GM20431 (cell line): Measurements from ENCODE around the gene RAP2A.

Source experiments
- in situ Hi-C: fragments of 300-500 bp; cut with MseI, MboI; formaldehyde crosslinking; loops from one replicate; pipeline ENCODE4 v1.15.0; 2020; ENCODE audit warnings: low sequenced_read_pairs; ENCODE audit not compliant: unreplicated experiment

Gene RAP2A

DNA sequence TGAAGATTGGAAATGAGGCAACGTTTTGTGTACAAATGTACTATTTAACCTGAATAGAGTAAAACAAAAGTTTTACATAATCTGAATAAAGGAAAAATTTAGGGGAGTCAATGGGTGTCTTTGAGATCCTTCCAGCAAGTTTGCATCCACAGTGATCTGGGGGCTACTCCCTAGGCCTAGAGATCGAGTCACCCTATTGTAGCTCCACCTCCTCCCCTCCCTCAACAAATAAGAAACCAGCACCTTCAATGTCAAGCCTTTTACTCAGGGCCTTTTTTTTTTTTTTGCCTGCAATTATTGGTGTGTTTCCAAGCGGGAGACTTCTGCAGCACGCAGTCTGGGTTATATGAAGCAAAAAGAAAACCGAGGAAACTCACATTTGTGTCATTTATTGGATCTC is 16.3 kb upstream of the RAP2A start:
- in situ Hi-C loops = no loop called here

DNA sequence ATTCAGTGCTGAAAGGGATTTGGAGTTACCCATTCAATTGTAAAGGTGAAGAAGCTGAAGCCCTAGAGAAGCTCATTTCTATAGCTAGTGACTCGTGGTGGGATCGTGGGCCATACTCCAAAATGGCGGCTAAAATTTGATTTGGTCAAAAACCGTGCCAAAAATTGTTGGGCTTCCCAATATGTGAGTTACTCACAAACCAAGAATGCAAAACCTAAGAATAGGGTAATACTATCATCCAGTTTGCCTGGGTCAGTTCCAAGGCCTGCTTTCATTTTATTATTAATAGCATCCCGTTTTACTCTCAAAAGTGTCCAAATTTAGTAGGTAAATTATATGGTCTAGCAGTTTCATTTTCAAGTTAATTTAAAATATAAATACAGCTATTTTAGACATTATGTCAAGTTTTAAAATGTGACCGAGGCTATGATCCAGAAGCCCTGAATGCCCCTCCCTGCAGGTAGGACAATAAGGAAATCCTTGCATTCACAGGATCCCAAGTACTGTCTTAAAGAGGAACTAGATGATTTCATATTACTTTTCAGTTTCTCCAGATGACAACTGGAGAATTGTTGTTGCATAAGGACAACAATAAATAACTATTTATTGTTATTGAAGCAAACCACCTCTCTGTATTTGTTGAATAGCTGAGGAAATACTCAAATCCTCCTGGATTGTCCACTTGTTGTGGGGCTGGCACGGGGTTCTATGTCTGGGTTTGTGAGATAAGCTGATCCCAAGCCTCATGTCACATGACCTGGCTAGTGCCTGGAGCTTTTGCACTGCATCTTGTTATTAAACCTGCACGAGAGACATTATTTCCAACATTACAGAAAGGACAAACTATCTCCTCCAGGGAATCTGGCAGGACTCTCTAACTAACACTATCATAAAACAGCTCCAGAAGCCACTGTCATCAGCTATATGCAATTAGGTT is 11.6 kb upstream of the RAP2A start:
- in situ Hi-C loops = no loop called here

DNA sequence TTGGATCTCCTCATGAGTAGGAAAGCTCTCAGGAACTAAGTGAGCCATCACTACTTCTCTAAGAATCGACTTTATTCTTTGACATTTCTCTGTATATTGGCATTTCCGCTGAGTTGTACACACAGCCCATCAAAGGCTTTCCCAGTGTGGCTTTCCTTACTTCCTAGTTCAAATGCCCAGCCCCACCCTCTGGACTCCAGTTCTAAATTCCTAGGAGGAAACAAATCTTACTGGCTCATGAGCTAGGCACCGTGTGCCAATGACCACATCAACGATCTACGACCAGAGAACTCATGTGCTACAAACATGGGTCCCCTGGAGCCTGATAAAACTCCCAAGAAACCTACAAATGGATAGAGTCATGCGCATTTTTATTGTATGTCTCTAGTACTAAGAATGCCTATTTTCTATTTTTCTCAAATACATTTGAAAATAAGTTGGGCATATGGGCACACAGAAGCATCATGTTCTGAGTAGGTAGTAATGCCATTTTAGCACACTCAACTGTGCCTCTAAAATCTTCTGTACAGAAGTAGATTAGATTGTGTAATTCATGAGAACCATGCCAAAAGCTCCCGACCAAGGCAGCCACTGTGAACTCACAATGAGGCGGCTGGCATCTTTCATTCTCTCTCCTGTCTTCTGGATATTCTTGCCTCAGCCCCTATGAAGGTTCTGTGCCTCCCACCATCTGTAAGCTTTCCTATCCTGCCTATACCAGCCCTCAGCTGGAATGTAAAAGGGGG is 10.5 kb upstream of the RAP2A start:
- in situ Hi-C loops = no loop called here

DNA sequence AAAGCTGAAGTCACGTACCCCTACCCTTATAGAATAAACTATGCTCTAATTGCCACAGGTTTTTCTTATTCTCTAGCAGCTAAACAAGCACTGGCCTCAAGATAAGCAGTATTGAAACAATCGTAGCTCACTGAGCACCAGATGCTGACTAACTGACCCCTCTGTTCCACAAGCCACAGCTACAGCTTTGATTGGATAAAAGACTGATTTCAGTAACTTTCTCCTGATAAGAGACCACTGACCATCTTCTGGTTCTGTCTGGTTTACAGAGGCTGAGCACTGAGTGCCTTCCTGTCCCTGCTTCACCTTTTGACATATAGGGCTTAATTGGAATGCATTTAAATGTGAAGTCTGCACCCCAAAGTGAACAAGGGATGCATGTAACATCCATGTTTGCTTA is 8.4 kb upstream of the RAP2A start:
- in situ Hi-C loops = no loop called here

DNA sequence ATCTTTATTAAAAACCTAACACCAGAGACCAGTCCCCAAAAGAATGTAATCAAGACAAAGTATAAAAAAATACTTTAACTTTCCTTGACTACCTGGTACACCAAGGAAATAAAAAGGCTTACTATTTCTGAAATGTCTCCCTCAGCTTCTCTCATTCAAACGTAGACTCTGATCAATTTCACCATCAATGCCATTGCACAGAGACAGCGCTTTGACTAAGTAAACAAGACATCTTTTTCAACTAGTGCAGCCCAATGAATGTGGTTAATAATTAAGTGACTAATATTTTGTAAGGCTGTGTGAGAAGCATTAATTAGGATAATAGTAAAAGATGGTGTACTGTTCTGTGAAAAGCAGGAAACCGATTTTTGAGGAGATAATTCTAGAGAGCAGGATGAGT is 7.3 kb upstream of the RAP2A start:
- in situ Hi-C loops = no loop called here

DNA sequence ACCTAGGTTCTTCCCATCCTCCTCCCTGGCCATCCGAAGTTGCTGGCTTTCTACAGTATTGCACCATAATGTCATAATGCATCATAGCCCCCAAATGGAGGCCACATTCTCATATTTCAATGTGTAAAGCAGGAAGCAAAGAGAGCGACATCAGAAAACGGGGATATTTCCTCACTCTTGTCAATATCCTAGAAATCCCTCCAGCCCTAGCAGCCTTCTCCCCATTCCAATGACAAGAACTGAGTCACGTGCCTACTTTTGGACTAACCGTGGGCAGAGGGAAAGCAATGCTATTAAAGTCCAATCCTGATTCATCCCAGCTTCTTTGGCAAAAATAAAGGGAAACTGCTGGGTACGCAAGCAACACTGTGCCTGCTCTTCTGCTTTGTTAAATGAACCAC is 4.3 kb upstream of the RAP2A start:
- in situ Hi-C loops = no loop called here

DNA sequence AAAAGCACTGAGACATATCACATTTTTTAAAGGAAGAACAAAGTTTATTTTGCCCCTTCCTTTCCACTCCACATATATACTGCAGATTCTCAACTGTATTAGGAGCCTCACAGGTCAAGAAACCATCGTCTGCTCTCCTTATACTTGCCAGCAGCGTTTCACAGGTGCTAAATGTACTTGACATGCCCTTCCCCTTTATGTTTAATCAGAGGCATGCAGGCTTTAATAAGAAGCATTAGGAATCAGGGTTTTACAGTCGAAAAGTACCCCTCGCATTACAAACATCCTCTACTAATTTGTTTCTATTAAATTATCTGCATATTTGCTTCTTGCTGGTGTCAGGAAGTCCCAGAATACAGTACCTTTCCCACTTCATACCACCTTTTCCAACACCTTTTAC is 3.7 kb upstream of the RAP2A start:
- in situ Hi-C loops = no loop called here

DNA sequence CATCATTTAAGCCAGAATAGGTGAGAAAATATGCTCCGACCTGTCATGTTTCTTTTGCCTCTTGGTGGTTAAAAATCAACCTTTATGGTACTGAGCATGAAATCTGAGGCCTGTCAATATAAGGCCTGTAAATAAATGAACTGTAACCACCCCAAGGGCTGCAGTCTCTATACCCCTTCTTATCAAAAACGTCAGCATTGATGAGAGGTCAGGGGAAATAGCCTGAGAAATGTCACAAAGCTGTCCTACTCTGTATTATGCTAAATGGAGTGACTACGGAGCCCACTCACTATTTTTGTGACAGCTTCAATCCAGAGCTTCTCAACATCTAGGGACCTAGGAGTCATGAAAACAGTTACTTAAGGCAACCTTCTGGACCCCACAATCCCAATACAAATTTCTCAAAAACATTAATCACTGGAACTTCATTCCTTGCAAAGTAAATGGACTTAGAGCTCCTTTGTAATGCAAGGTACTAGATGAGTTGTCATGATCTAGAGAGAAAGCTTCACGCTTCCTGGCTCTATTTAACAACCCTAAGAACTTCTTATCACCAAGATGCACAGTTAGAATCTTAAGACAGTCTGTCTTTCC is 2.7 kb upstream of the RAP2A start:
- in situ Hi-C loops = no loop called here

DNA sequence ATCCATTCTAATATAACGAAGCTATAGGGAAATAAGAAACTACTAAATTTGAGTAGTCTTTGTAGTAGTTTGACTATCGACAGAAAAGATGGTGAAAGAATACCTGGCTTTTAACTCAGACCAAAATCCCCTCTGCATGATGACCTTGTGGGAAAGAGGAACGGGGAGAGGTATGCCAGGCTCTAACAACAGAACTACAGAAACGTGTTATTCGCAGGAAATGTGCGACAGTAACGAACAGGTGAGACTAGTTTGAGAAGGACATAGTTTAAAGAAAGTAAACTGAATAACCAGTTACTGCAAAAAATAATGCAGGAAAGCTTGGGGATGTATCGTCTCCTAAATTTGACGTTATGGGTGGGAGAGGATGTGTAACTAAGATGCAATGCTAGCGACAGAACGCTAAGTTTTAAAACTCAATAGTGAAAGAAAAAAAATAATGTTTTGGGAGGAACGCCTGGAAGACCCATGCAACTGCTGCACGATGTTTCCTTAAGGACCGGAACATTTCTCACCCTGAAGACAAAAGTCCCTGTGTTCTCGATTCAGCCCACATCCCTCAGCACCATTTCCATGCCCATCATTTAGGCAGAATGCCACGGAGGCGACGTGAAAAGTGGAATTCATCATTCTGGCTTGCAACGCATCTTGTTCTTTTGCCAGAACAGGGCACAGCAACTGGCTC is 1.6 kb upstream of the RAP2A start:
- in situ Hi-C loops = no loop called here

DNA sequence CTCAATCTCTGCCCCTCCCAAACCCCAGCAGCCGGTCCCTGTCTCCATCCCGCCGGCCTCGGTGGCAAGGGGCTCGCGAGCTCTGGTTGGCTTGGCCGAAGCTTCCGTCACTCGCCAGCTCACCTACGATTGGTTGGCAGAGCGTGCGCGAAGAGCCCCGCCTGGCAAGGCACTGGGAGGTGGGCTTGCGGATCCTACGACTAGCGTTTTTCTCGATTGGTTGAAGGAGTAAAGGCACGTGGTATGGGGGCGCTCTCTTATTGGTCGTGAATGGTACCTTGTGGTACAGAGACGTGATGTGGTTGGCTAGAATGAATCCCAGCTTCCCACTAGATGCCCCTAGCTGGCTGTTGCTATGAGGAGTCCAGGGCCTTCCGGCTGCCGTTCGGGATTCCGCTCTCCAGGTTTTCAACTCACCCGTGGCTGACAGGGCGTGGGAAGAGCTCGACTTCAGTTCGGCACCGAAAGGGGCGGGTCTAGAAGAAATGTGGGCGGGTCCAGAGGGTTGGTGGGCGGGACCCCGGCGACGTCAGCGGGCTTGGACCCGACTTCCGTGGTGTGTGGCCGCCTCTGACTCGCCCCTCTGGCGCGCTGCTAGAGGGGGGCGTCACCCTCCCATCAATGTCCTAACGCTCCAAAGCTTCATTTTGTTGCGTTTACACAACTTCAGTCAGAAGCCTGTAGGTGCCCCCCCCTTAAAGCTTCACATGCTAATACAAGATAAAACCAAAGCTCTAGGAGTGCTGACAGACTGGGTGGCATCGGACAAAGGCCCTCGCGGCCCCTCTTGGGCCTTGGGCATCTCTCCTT is 847 bp upstream of the RAP2A start:
- in situ Hi-C loops = no loop called here

DNA sequence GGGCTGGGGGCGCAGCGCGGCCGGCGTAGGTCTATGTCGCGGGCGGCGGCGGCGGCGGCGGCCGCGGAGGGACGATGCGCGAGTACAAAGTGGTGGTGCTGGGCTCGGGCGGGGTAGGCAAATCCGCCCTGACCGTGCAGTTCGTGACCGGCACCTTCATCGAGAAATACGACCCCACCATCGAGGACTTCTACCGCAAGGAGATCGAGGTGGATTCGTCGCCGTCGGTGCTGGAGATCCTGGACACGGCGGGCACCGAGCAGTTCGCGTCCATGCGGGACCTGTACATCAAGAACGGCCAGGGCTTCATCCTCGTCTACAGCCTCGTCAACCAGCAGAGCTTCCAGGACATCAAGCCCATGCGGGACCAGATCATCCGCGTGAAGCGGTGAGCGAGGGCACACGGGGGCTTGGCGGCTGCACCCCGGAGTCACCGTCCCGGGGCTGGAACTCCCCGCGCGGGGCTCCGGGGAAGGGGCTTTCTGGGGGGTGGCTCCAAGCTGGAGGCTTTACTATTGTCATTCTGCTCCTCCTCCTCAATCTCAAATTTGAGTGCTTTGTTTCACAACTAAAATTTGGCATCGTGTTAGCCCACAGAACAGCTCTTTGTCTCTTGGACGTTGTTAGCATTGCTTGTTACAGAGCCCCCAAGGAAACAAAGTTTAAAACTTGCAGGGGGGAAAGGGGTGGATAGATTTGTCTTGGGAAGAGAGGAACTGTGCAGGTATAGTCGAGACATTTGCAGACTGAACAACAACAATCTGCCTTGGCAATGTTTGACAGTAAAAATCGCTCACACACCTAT is 630 bp downstream of the RAP2A start:
- in situ Hi-C loops = no loop called here

DNA sequence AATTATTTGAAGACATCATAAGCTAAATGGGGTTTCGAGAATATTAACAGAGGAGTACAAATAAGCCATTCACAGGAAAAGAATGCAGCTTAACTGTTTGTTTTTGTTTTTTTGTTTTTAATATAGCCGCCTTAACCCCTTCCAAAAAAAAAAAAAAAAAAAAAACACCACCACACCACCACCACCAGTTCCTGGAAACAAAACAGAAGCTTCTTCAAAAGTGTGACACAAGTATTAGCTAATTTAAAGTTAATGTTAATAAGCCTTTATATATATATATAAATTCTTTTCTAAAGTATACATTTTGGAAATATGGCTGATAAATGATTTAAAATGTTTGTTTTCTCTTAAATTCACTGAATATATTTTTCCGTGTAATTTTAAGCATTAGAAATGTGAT is 1.4 kb downstream of the RAP2A start:
- in situ Hi-C loops = no loop called here

DNA sequence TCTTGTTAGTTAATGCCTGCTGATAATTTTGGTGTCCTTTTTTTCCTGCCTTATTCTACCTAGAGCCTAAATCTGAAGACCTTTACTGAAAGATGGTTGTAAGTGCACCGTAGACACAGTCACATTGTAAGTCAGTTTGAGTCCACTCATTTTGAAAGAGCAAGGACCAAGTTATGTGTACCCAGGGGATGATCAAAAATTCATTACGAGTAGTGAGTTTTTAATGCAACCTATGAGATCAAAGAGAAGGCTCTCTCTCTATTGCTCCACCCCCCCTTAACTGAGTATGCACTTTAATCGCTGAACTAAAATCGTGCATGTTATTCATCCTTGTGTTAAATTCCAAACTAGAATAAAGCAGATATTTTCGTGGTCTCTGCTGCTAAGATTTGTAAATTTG is 1.8 kb downstream of the RAP2A start:
- in situ Hi-C loops = no loop called here

DNA sequence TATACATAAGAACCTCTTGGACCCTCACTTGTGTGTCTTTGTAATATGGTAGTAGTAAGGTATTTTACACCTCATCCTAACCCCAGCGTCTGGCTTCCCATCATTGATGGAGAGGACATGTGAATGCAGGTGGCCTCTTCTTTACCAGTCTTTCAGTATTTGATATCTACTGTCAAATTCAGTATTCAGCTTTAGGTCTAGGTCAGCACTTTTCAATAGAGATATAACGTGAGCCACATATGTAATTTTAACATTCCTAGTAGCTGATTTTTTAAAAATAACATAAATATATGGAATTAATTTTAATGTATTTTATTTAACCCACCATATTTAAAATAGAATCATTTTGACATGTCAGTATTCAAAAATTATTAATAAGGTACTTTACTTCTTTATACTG is 2.9 kb downstream of the RAP2A start:
- in situ Hi-C loops = no loop called here

DNA sequence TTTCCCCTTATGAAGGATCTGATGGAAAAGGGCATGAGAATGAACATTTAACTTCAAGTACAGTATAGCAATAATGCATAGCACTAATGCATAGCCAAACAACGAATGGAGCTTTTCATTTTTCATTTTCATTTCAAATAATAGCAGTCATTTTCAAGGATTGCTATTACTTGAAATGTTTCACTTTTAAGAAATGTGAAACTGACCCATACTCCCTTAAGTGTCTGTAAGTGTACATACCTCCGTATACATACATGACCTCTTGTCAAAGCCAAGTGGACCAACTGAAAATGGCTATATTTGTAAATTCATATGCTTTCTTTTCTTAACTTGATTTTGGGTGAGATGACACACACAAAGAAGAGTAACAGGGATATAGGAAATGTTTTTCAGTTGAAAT is 3.8 kb downstream of the RAP2A start:
- in situ Hi-C loops = no loop called here

DNA sequence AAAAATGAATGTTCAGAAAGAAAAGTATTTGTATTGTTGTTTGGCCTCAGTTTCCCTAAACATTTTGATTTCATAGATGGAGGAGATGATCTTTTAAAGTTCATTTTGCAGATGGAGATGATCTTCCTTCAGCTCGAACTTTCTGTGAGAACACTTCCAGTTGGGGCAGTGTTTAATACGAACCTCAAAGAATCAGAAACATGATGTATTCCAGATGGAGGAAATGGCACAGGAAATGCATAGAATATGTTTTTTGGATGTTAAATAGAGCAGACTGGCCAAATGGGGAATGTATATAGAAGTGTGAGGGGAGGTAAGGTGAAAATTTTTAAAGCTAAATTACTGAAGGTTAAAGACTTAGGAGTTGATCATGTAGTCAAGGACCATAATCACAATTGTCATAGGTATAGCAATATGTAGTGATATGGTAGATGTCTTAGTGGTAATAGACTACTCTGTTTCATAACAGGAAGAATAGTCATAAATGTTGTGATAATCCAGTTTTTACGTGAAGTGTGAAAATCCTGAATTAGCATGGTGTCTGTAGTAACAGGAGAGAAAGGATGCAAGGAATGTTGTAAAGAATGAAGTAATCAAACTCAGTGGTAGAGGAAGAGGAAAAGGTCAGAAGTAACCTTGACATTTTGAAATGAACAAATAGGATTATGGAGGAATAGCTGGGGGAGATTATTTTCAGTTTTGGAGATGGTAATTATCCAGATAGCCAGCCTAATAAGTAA is 5.1 kb downstream of the RAP2A start:
- in situ Hi-C loops = no loop called here

DNA sequence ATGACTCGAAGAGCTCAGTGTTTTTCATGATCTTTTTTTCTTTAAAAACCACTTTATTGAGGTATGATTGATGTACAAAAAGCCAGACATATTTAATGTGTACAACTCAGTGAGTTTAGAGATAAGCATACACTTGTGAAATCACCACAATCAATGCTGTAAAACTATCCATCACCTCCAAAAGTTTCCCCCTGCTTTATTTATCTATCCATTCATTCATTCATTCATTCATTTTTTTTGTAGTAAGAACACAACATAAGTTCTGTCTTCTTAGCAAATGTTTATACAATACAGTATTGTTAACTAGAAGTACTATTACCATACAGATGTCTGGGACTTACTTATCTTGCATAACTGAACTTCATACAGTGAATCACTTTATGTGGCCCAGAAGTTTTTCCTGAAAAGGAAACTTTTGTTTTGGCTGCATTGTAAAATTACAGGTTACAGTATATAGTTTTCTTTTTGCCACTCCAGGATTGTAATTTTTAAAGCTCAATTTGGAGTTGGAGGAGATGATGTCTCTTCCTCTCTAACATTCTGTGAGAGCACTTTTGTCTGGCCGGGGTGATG is 6.7 kb downstream of the RAP2A start:
- in situ Hi-C loops = no loop called here

DNA sequence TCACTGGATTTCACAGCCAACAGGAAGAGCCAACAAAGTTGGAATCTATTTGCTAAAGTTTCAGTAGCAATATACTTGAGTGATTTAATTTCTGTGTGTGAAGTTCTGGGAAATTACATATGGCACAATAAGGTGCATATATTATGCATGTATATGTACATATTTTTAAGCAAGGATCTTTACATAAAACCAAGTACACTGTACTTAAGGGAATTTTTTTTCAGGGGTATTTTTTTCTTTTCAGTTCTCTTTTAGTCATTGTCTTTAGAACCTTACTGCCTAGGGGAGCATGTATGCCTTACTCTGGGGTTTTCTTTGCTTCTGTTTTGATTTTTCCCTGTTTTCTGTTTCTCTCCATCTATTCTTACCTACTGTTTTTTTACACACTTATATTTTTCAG is 7.4 kb downstream of the RAP2A start:
- in situ Hi-C loops = no loop called here
